Measurements from ENCODE around the gene ZBED4.

Gene ZBED4

DNA sequence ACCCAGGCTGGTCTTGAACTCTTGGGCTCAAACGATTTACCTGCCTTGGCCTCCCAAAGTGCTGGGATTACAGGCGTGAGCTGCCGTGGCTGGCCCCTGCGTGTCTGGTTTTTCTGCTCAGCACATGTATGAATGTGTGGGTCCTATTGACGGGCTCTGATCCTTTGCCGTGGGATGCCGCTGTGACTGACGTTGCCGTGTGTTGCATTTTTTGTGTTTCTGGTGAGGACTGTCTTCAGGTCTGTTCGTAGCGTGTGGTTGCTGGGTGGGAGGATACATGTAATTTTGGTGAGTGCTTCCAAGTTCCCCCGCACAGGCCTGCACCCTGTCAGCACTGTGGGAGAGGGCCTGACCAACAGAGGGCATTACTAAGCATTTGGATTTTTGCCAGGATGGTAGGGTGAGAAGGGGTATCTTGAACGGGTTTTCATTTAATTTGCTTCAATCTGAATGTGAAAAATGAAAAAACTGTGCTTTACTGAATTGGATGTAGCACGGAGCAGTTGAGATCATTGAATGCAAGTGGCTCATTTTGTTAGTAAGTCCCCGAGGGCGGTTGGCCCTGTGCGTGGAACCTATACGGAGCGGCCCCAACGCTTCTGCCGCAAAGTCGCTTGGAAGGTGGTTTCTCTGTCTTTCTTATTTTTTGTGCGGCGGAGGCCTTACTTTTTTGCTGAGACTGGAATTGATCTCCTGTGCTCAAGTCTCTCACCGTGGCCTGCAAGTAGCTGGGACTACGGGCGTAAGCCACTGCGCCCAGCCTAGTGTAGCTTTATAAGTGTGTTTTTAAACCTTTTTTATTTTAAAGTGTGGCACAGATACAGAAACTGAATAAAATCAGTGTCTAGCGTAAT lies 8.2 kb downstream of the ZBED4 start:
- H3K36me3 ChIP-seq, result peaks cover 14% of the 10 kb centered on the region
- H3K9me3 ChIP-seq, result no peaks in the 10 kb centered on the region; the same call in 1 of the 2 replicates
- no peak for DNase-seq
- H3K4me3 ChIP-seq (ENCODE audit: low read depth, low read length), result no peak overlapping the region
- peaks cover 3% of the 10 kb centered on the region; the same call in 1 of the 2 replicates for H3K4me1 ChIP-seq
- H3K27me3 ChIP-seq, result no peaks in the 10 kb centered on the region
- TF ChIP-seq, protein P1, sequence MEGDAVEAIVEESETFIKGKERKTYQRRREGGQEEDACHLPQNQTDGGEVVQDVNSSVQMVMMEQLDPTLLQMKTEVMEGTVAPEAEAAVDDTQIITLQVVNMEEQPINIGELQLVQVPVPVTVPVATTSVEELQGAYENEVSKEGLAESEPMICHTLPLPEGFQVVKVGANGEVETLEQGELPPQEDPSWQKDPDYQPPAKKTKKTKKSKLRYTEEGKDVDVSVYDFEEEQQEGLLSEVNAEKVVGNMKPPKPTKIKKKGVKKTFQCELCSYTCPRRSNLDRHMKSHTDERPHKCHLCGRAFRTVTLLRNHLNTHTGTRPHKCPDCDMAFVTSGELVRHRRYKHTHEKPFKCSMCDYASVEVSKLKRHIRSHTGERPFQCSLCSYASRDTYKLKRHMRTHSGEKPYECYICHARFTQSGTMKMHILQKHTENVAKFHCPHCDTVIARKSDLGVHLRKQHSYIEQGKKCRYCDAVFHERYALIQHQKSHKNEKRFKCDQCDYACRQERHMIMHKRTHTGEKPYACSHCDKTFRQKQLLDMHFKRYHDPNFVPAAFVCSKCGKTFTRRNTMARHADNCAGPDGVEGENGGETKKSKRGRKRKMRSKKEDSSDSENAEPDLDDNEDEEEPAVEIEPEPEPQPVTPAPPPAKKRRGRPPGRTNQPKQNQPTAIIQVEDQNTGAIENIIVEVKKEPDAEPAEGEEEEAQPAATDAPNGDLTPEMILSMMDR (IDR thresholded peaks at IDR 0.05; ENCODE audit: low read depth, low read length), result no peak

DNA sequence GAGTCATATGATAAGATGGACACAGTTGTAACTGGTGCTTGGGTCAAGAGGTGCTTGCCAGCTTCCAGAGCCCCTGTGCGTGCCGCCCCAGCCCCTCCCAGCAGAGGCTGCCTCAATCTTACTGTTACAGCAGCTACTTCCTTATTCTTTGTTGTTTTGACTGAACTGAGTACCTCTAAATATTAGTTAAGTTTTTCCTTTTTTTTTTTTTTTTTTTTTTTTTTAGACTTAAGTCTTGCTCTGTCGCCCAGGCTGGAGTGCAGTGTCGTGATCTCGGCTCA lies 8.8 kb downstream of the ZBED4 start:
- Histone ChIP-seq H3K4me3 (ENCODE audit: low read depth, low read length) (no peak overlapping the region), H3K9me3 (no peaks in the 10 kb centered on the region; the same call in 1 of the 2 replicates), H3K27me3 (no peaks in the 10 kb centered on the region), H3K36me3 (peaks cover 12% of the 10 kb centered on the region), H3K4me1 (peaks cover 3% of the 10 kb centered on the region; the same call in 1 of the 2 replicates)
- DNase-seq, result no peak
- TF ChIP-seq, protein P1 (IDR thresholded peaks at IDR 0.05; ENCODE audit: low read depth, low read length), result no peak

DNA sequence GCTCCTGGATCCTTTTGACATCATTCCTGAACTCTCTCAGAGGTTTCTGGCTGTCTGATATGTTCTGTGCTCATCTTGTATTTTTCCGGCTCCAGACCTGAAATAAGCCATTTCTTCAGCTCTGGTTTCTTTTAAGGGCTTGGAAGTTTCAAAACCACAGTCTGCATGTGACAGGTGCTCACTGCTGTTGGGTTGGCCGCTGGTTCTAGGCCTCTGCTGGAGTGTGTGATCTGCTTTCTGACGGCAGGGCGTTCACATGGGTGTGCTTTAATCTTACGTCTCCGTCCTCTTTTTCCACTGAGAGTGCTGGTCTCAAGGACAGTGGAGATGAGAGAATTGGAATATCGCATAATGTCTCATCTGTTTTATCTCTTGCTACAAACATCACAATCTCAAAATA lies 10.3 kb downstream of the ZBED4 start:
- Histone ChIP-seq H3K27me3 (no peaks in the 10 kb centered on the region), H3K36me3 (peaks cover 10% of the 10 kb centered on the region), H3K9me3 (no peaks in the 10 kb centered on the region; the same call in 1 of the 2 replicates), H3K4me1 (peaks cover 3% of the 10 kb centered on the region; the same call in 1 of the 2 replicates), H3K4me3 (ENCODE audit: low read depth, low read length) (no peak overlapping the region)
- TF ChIP-seq, protein P1 (IDR thresholded peaks at IDR 0.05; ENCODE audit: low read depth, low read length), result no peak
- DNase-seq, result no peak

DNA sequence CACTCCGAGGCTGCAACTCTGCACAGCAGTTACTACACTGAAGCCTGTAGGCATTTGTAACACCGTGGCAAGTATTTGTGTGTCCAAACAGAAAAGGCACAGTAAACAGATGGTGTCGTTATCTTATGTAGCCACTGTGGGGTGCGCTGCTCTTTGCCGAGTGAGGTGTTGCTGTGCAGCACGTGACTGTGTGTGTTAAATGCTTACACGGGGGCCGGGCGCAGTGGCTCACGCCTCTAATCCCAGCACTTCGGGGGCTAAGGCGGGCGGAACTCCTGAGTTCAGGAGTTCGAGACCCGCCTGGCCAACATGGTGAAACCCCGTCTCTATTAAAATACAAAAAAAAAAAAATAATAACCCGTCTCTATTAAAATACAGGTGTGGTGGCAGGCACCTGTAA lies 11.5 kb downstream of the ZBED4 start:
- no peak overlapping the region for H3K4me3 ChIP-seq (ENCODE audit: low read depth, low read length)
- H3K36me3 ChIP-seq, result peaks cover 10% of the 10 kb centered on the region
- H3K27me3 ChIP-seq, result no peaks in the 10 kb centered on the region
- peaks cover 3% of the 10 kb centered on the region; the same call in 1 of the 2 replicates for H3K4me1 ChIP-seq
- DNase-seq, result no peak
- H3K9me3 ChIP-seq, result peaks cover 4% of the 10 kb centered on the region; the same call in 1 of the 2 replicates
- TF ChIP-seq, protein P1 (IDR thresholded peaks at IDR 0.05; ENCODE audit: low read depth, low read length), result no peak

DNA sequence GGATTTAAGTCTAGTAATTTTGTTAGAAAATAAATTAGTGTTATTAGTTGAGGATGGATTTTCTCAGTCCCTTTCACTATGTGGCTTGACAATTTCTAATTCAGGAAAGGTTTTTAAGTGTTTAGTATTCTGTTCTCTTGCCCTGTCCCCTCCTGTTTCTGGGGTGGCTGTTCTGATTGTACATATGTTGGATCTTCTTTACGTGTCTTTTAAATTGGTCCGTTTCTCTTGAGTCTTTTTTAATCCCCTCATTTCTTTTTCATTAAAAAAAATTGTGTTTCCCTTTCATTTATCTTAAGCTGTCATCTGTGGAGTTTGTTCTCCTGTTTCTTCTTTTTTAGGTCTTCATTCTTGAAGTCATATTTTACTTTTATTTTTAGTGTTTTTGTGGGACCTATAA lies 12.5 kb downstream of the ZBED4 start:
- Histone ChIP-seq H3K4me1 (peaks cover 3% of the 10 kb centered on the region; the same call in 1 of the 2 replicates), H3K27me3 (no peaks in the 10 kb centered on the region), H3K4me3 (ENCODE audit: low read depth, low read length) (no peak overlapping the region), H3K36me3 (peaks cover 6% of the 10 kb centered on the region), H3K9me3 (peaks cover 4% of the 10 kb centered on the region; the same call in 1 of the 2 replicates)
- TF ChIP-seq, protein P1 (IDR thresholded peaks at IDR 0.05; ENCODE audit: low read depth, low read length), result no peak
- DNase-seq, result no peak

DNA sequence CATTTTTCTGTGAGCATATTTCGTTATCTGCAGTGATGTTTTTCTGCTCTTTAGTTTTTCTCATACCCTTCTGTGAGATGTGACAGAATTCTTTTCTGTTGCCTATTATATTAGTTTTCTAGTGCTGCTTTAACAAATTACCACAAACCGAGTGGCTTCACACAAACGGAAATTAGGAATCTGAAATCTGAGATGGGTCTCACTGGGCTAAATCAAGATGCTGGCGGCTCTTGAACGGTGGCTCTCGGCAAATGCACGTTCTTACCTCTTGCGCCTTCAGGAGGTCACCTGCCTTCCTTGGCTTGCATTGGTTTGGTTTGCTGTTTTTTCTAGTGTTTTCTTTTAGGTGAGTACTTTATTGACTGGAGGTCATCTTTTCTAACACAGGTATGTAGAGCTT lies 13.0 kb downstream of the ZBED4 start:
- no peak overlapping the region for H3K4me3 ChIP-seq (ENCODE audit: low read depth, low read length)
- H3K4me1 ChIP-seq, result peaks cover 2% of the 10 kb centered on the region; the same call in 1 of the 2 replicates
- peaks cover 4% of the 10 kb centered on the region; the same call in 1 of the 2 replicates for H3K9me3 ChIP-seq
- TF ChIP-seq, protein P1 (IDR thresholded peaks at IDR 0.05; ENCODE audit: low read depth, low read length), result no peak
- no peaks in the 10 kb centered on the region for H3K27me3 ChIP-seq
- no peak for DNase-seq
- H3K36me3 ChIP-seq, result peaks cover 5% of the 10 kb centered on the region

Measured in BE2C (cell line).